HepG2 (cell line): Measurements from ENCODE around the gene CERS5. TPM values are rescaled to one million over a fixed set of nuclear protein-coding genes. Genes with fewer than 3 reads are reported as not detected.

Experiments
- DRAP1 ChIP-seq: IDR thresholded peaks from 2 replicates; pipeline ENCODE4 v1.6.1; 2016; ENCODE audit warnings: missing genetic modification reagents, missing compliant biosample characterization
- FOXJ3 ChIP-seq: sonication (generic); formaldehyde crosslinking; IDR thresholded peaks from 2 replicates; pipeline ENCODE4 v1.4.0; 2020; ENCODE audit warnings: missing genetic modification reagents, mild to moderate bottlenecking, borderline replicate concordance
- KAT8 ChIP-seq: IDR thresholded peaks from 2 replicates; pipeline ENCODE4 v1.6.1; 2016; ENCODE audit warnings: missing genetic modification reagents, missing compliant biosample characterization
- MEF2D ChIP-seq: sonication (generic); formaldehyde crosslinking; IDR thresholded peaks from 2 replicates; pipeline ENCODE4 v1.5.1; 2020; ENCODE audit warnings: mild to moderate bottlenecking, missing genetic modification reagents
- NFKBIZ ChIP-seq: IDR thresholded peaks from 2 replicates; pipeline ENCODE4 v1.6.1; 2018; ENCODE audit warnings: missing genetic modification reagents, missing compliant biosample characterization
- PAXIP1 ChIP-seq: sonication (generic); formaldehyde crosslinking; conservative IDR thresholded peaks from 2 replicates; pipeline ENCODE4 v1.4.0; 2020; ENCODE audit warnings: mild to moderate bottlenecking, missing genetic modification reagents, moderate library complexity
- RFX5 ChIP-seq: IDR thresholded peaks from 2 replicates; pipeline ENCODE4 v1.6.1; 2011; ENCODE audit warnings: low read depth, low read length, improper control_type of control experiment
- SAP130 ChIP-seq: IDR thresholded peaks from 2 replicates; pipeline ENCODE4 v1.6.1; 2016; ENCODE audit warnings: low read depth
- SOX13 ChIP-seq, 3 experiments: fragments of 450-650 bp in 1 of 3; sonication (generic) in 1 of 3; formaldehyde crosslinking in 1 of 3; IDR thresholded peaks in 2 of 3; conservative IDR thresholded peaks in 1 of 3; 2 replicates each; pipeline versions ENCODE4 v1.5.0 to v1.6.1; 2016 to 2020; ENCODE audit warnings: antibody characterized with exemption in 1 of 3, mild to moderate bottlenecking in 1 of 3, missing compliant biosample characterization in 1 of 3, missing genetic modification reagents in 1 of 3, moderate library complexity in 1 of 3
- SRY ChIP-seq: sonication (generic); formaldehyde crosslinking; IDR thresholded peaks from 2 replicates; pipeline ENCODE4 v1.8.0; 2022; ENCODE audit warnings: mild to moderate bottlenecking, missing genetic modification reagents
- YEATS2 ChIP-seq: sonication (generic); formaldehyde crosslinking; IDR thresholded peaks from 2 replicates; pipeline ENCODE4 v1.4.0; 2020; ENCODE audit warnings: missing genetic modification reagents, borderline replicate concordance
- ZBTB49 ChIP-seq: sonication (generic); formaldehyde crosslinking; IDR thresholded peaks from 2 replicates; pipeline ENCODE4 v1.4.0; 2020; ENCODE audit warnings: missing genetic modification reagents, borderline replicate concordance
- ZBTB7A ChIP-seq: sonication (generic); formaldehyde crosslinking; IDR thresholded peaks from 2 replicates; pipeline ENCODE4 v1.8.0; 2022; ENCODE audit warnings: mild to moderate bottlenecking, missing genetic modification reagents
- ZC3H13 ChIP-seq: sonication (generic); formaldehyde crosslinking; IDR thresholded peaks from 2 replicates; pipeline ENCODE4 v1.8.1; 2023; ENCODE audit warnings: mild to moderate bottlenecking, missing genetic modification reagents, moderate library complexity
- ZNF224 ChIP-seq: sonication (generic); formaldehyde crosslinking; IDR thresholded peaks from 2 replicates; pipeline ENCODE4 v1.5.0; 2020; ENCODE audit warnings: mild to moderate bottlenecking, missing genetic modification reagents
- ZNF263 ChIP-seq: sonication (generic); formaldehyde crosslinking; IDR thresholded peaks from 2 replicates; pipeline ENCODE4 v1.4.0; 2020; ENCODE audit warnings: missing genetic modification reagents
- ZNF879 ChIP-seq: sonication (generic); formaldehyde crosslinking; IDR thresholded peaks from 2 replicates; pipeline ENCODE4 v1.8.1; 2023; ENCODE audit warnings: missing genetic modification reagents
- polyA plus RNA-seq, 8 experiments: library from polyadenylated mRNA; depleted of rRNA in 3 of 8; stranded (reverse) in 7 of 8; unstranded in 1 of 8; fragments of >200 nt; fragmentation: Illumina TruSeq in 4 of 8; extraction: Trizol in 4 of 8; gene quantifications; 2 replicates each; pipeline versions ENCODE4 v1.2.1 to v1.2.3, GENCODE V29; 2011 to 2016; ENCODE audit warnings: low read depth in 4 of 8, missing spikeins in 1 of 8, mixed read lengths in 1 of 8; ENCODE audit not compliant: insufficient read depth in 1 of 8
- total RNA-seq, 5 experiments: library from RNA; depleted of rRNA; stranded (reverse); fragments of >200 nt; fragmentation: Illumina TruSeq; extraction: Trizol; gene quantifications; 2 replicates each; pipeline ENCODE4 v1.2.3, GENCODE V29; 2016; ENCODE audit warnings: low read depth in 1 of 5

The CERS5 gene
- total and polyA plus RNA-seq, 2 of the 13 experiments (the other 11 are each of a cell fraction or from before 2014, with no cell fraction given): 22.3 to 48.8 TPM

GRCh38 chr12:50110762-50111351, 56.3 kb downstream of the CERS5 start (continued):
- TF ChIP-seq ZBTB49 (CRISPR knock-in tag): 0 out of 2 replicates have a peak, but pooled peaks have one; percentile 22
- TF ChIP-seq FOXJ3 (CRISPR knock-in tag): 0 out of 2 replicates have a peak, but pooled peaks have one; percentile 30
- TF ChIP-seq ZNF224 (CRISPR knock-in tag): no peak
- 0 out of 2 replicates have a peak, but pooled peaks have one; percentile 42 for TF ChIP-seq ZBTB7A (CRISPR knock-in tag)
- peak; percentile 61; the same call in 1 of the 2 replicates for TF ChIP-seq SRY (CRISPR knock-in tag)
- 0 out of 2 replicates have a peak, but pooled peaks have one; percentile 18 for TF ChIP-seq KAT8
- TF ChIP-seq ZNF879 (CRISPR knock-in tag): 0 out of 2 replicates have a peak, but pooled peaks have one; percentile 0
- peak; percentile 55; the same call in 1 of the 2 replicates for TF ChIP-seq SAP130 (CRISPR knock-in tag)
- peak; percentile 34; the same call in 1 of the 2 replicates for TF ChIP-seq RFX5
- no peak for TF ChIP-seq PAXIP1 (CRISPR knock-in tag)
- 0 out of 2 replicates have a peak, but pooled peaks have one; percentile 12 for TF ChIP-seq YEATS2
- TF ChIP-seq DRAP1 (CRISPR knock-in tag): peak; percentile 78
- TF ChIP-seq ZC3H13 (CRISPR knock-in tag): no peak
- no peak for TF ChIP-seq SOX13 (IDR thresholded peaks at IDR 0.05)
- TF ChIP-seq SOX13 (CRISPR knock-in tag; conservative IDR thresholded peaks at IDR 0.05 in 1 of 2, IDR thresholded peaks at IDR 0.05 in 1 of 2): peak in 1 of 2 experiments; percentile 37; a peak in 1 of 4 replicates
- TF ChIP-seq MEF2D (CRISPR knock-in tag): peak; percentile 66; the same call in 1 of the 2 replicates
- peak; percentile 64 for TF ChIP-seq ZNF263 (CRISPR knock-in tag)
- 0 out of 2 replicates have a peak, but pooled peaks have one; percentile 18 for TF ChIP-seq NFKBIZ
- TF ChIP-seq, all 625 proteins: peak for 48
